Activated naive CD8-positive, alpha-beta T cell (primary cell): ENCODE results near the gene KLHL36.

ENCODE experiments used
- H3K27ac Mint-ChIP-seq: one replicate; pipeline ENCODE4 v1.8.0; 2021; ENCODE audit warnings: mixed read lengths
- H3K27me3 Mint-ChIP-seq: one replicate; pipeline ENCODE4 v1.8.0; 2021; ENCODE audit warnings: mixed read lengths
- H3K36me3 Mint-ChIP-seq: one replicate; pipeline ENCODE4 v1.8.0; 2021; ENCODE audit warnings: mixed read lengths
- H3K4me1 Mint-ChIP-seq: one replicate; pipeline ENCODE4 v1.8.0; 2021; ENCODE audit warnings: low read depth, mixed read lengths
- H3K4me3 Mint-ChIP-seq: one replicate; pipeline ENCODE4 v1.8.0; 2021; ENCODE audit warnings: mild to moderate bottlenecking, mixed read lengths
- H3K9me3 Mint-ChIP-seq: one replicate; pipeline ENCODE4 v1.8.0; 2021; ENCODE audit warnings: low read depth, mixed read lengths

Gene KLHL36

DNA sequence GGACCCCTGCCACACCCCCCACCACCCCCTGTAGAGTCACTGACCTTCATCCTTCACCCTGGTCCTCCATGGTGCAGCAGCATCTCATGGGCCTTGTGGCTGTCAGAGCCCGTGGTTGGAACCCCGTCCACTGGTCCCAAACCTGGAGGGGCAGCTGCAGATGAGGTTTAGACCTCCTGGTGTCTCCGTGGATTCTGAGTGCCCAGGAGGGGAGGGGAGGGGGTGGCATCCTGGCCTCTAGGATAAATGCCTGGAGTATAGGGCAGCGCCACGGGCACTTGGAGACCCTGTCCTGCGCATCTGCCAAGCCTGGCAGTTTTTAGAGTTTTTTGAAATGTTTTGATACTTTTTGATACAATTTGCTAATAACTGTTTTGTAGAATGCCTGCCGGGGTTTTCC is 17.5 kb downstream of the KLHL36 start:
- Mint-ChIP-seq H3K4me3 (no peak overlapping the region), H3K27me3 (no peaks in the 10 kb centered on the region), H3K4me1 (peaks cover 3% of the 10 kb centered on the region), H3K36me3 (peaks cover 4% of the 10 kb centered on the region), H3K27ac (no peak overlapping the region), H3K9me3 (no peaks in the 10 kb centered on the region)

- H3K36me3 Mint-ChIP-seq = peaks cover 4% of the 10 kb centered on the region
- H3K9me3 Mint-ChIP-seq = no peaks in the 10 kb centered on the region
- H3K4me3 Mint-ChIP-seq = no peak overlapping the region
- H3K4me1 Mint-ChIP-seq = peaks cover 8% of the 10 kb centered on the region
- H3K27me3 Mint-ChIP-seq = no peaks in the 10 kb centered on the region
- H3K27ac Mint-ChIP-seq = peak overlapping the region; percentile 46
Measured at GRCh38 chr16:84667600-84668309, 19.4 kb downstream of the KLHL36 start.

DNA sequence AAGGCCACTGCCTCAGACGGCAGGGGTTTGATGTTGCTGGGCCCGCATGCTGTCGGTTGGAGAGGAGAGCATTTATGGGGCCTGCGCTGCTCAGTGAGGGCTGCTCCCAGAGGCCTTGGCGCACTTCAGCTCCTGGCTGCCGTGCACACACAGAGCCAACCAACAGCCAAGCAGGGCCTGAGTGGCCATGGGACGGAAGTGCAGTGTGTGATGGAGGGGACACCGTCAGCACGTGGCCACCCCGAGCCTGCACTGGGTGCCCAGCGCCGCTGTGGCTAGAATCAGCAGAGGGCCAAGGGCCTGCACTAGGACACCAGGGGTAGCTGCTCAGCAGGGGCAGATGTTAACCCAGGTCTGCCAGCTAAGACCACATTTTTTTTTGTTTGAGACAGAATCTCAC is 21.8 kb downstream of the KLHL36 start:
- Mint-ChIP-seq H3K4me3 (no peak overlapping the region), H3K36me3 (no peaks in the 10 kb centered on the region), H3K9me3 (no peaks in the 10 kb centered on the region), H3K27ac (no peak overlapping the region), H3K27me3 (no peaks in the 10 kb centered on the region), H3K4me1 (peaks cover 7% of the 10 kb centered on the region)

DNA sequence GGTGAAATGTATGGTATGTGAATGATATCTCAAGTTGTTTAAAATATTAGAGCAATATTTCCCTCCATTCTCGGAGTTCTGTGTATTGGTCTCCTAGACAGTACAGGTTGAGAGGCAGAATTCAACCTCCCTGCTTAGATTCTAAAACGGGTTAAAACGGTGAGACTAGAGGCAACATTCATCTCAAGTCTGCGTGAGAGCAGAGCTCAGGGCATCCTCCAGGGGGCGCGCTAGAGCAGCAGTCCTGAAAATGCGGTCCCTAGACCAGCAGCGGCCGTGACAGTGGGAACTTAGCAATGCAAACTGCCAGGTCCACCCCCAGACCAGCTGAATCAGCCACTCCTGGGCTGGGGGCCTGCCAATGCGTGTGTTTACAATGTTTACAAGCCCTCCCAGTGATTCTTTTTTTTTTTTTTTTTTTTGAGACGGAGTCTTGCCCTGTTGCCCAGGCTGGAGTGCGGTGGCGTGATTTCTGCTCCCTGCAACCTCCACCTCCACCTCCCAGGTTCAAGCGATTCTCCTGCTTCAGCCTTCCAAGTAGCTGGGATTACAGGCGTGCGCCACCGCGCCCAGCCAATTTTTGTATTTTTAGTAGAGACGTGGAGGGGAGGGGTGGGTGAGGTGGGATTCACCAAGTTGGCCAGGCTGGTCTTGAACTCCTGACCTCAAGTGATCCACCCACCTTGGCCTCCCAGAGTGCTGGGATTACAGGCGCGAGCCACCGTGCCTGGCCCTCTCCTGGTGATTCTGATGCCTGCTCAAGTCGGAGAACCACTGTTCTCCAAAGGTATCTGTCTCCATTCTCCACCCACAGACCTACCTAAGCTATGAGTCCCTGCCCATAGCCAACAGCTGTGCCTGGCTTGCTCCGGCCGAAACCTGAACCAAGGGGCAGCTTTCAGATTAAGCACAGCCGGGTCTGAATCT is 24.2 kb downstream of the KLHL36 start:
- no peak overlapping the region for H3K4me3 Mint-ChIP-seq
- H3K27ac Mint-ChIP-seq = peak overlapping the region; percentile 11
- no peaks in the 10 kb centered on the region for H3K36me3 Mint-ChIP-seq
- no peaks in the 10 kb centered on the region for H3K9me3 Mint-ChIP-seq
- no peaks in the 10 kb centered on the region for H3K27me3 Mint-ChIP-seq
- H3K4me1 Mint-ChIP-seq = peaks cover 7% of the 10 kb centered on the region

DNA sequence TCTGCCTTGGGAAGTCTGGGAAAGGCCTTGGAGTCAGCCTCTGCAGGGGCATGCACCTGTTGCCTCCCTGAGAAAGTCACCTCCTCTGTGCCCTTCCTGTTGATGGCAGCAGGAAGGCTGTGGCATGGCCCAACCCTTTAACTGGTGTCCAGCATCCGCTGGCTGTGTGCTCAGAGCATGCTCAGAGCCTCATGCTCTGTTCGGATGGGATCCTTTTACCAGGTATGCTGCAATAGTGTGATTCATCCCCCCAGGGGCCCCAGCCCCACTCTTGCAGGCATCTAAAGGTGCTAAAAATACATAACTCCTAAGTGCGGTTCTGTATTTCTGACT is 24.9 kb downstream of the KLHL36 start:
- H3K9me3 Mint-ChIP-seq = no peaks in the 10 kb centered on the region
- no peaks in the 10 kb centered on the region for H3K36me3 Mint-ChIP-seq
- peaks cover 7% of the 10 kb centered on the region for H3K4me1 Mint-ChIP-seq
- no peak overlapping the region for H3K27ac Mint-ChIP-seq
- no peak overlapping the region for H3K4me3 Mint-ChIP-seq
- H3K27me3 Mint-ChIP-seq = no peaks in the 10 kb centered on the region

DNA sequence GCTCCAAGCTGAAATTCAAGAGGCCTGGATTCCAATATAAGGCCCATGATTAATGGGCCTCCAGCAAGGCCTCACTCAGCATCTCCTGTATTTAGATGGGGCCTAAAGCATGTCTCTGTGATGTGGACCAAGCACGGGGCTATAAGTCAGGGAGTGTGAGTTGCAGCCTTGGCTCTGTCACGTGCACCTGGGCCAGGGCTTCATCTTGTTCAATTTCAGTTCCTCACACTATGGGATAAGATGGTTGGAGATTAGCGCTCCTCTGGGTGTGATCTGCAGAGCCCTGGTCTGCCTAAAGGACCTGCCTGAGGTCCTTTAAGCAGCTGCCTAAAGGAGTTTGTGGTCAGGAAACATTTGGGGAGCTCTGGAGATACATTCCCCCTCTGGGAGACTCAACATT is 25.2 kb downstream of the KLHL36 start:
- H3K9me3 Mint-ChIP-seq = no peaks in the 10 kb centered on the region
- no peak overlapping the region for H3K27ac Mint-ChIP-seq
- H3K4me3 Mint-ChIP-seq = no peak overlapping the region
- no peaks in the 10 kb centered on the region for H3K36me3 Mint-ChIP-seq
- no peaks in the 10 kb centered on the region for H3K27me3 Mint-ChIP-seq
- H3K4me1 Mint-ChIP-seq = peaks cover 7% of the 10 kb centered on the region

- peaks cover 7% of the 10 kb centered on the region for H3K4me1 Mint-ChIP-seq
- no peaks in the 10 kb centered on the region for H3K27me3 Mint-ChIP-seq
- no peak overlapping the region for H3K27ac Mint-ChIP-seq
- no peaks in the 10 kb centered on the region for H3K9me3 Mint-ChIP-seq
- no peaks in the 10 kb centered on the region for H3K36me3 Mint-ChIP-seq
- H3K4me3 Mint-ChIP-seq = no peak overlapping the region
Measured at GRCh38 chr16:84675423-84675822, 27.1 kb downstream of the KLHL36 start.

GRCh38 chr16:84675884-84676283 is 27.6 kb downstream of the KLHL36 start:
- H3K27ac Mint-ChIP-seq = no peak overlapping the region
- peaks cover 1% of the 10 kb centered on the region for H3K27me3 Mint-ChIP-seq
- H3K36me3 Mint-ChIP-seq = no peaks in the 10 kb centered on the region

DNA sequence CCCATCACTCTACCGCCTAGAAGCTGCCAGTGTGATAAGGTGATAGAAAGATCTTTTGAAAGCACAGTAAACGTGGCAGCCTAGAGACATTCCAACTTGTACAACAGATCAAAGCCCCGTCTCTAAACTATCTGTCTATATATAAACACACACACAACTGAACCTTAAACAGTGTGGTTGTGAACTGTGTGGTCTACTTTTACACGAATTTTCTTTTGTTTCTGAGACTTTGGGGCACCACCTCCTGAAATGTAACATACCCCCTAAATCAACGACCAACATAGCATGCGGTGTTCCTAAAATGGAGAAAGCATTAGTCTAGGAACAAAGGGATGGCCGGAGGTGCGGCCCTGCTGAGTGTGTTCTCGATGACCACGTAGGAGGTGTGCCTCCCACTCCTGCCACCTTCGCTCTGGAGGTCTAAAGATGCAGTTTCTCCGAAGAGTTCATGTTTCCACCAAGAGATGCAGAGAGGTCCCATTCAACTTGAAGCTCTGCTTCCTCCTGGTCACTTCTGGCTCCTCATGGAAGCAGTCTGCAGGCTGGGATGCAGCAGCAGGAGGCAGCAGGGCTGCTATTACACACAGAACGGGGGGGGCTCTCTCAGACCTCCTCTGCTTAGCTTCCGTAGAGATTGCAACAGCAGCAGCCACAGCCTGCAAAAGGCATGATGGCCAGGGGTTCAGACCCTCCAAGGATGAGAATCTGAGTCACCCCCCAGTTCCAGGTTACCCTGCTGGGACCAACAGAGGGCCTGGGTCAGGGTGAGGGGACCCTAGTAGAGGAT is 28.9 kb downstream of the KLHL36 start:
- no peak overlapping the region for H3K27ac Mint-ChIP-seq

More at GRCh38 chr16:84675884-84676283, 27.6 kb downstream of the KLHL36 start:
- H3K4me3 Mint-ChIP-seq = no peak overlapping the region
- H3K9me3 Mint-ChIP-seq = no peaks in the 10 kb centered on the region
- H3K4me1 Mint-ChIP-seq = peaks cover 7% of the 10 kb centered on the region

DNA sequence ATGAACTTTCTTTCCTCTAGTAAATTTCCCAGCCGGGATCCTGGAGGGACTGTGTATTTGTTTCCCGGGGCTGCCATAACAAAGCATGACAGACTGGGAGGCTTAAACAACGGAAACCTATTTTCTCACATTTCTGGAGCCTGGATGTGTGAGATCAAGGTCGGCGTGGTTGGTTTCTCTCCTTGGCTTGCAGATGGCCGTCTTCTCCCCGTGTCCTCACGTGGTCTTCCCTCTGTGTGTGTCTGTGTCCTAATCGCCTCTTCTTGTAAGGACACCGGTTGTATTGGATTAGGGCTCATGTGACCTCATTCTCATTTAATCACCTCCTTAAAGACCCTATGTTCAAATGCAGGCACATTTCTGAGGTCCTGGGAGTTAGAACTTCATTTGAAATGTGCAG is 29.5 kb downstream of the KLHL36 start:
- H3K36me3 Mint-ChIP-seq = no peaks in the 10 kb centered on the region
- H3K9me3 Mint-ChIP-seq = no peaks in the 10 kb centered on the region
- H3K27ac Mint-ChIP-seq = no peak overlapping the region
- H3K4me3 Mint-ChIP-seq = no peak overlapping the region
- H3K27me3 Mint-ChIP-seq = peaks cover 4% of the 10 kb centered on the region
- H3K4me1 Mint-ChIP-seq = peaks cover 1% of the 10 kb centered on the region

More for the DNA sequence above, 28.9 kb downstream of the KLHL36 start:
- peaks cover 4% of the 10 kb centered on the region for H3K4me1 Mint-ChIP-seq
- no peaks in the 10 kb centered on the region for H3K9me3 Mint-ChIP-seq
- peaks cover 4% of the 10 kb centered on the region for H3K27me3 Mint-ChIP-seq
- H3K36me3 Mint-ChIP-seq = no peaks in the 10 kb centered on the region
- no peak overlapping the region for H3K4me3 Mint-ChIP-seq

- Mint-ChIP-seq H3K27ac (no peak overlapping the region), H3K27me3 (peaks cover 4% of the 10 kb centered on the region), H3K9me3 (no peaks in the 10 kb centered on the region)
Measured at GRCh38 chr16:84678541-84678940, 30.2 kb downstream of the KLHL36 start.

DNA sequence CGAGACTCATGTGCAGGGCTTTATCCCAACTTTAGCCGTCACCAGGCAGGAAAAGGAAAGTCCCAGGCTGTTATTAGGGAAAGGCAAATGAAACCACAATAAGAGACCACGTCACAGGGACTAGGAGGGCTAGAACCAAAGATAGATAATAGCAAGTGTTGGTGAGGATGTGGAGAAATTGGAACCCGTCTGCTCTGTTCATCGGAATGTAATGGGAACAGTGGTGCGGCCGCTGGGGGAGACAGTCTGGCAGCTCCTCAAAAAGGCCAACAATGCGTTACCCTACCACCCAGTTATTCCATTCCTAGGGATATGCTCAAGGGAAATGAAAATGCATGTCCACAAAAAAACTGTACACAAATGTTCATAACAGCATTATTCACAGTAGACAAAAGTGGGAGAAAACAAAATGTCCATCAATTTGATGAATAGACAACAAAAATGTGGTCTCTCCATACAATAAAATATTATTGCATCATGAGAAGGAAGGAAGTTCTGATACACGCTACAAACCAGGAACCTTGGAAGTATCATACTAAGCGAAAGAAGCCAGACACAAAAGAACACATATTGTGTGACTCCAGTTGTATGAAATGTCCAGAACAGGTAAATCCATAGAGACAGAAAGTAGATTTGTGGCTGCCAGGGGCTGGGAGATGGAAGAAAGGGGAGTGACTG is 32.0 kb downstream of the KLHL36 start:
- H3K27me3 Mint-ChIP-seq = peaks cover 4% of the 10 kb centered on the region
- H3K9me3 Mint-ChIP-seq = no peaks in the 10 kb centered on the region
- no peak overlapping the region for H3K27ac Mint-ChIP-seq
- H3K4me1 Mint-ChIP-seq = no peaks in the 10 kb centered on the region
- no peak overlapping the region for H3K4me3 Mint-ChIP-seq
- H3K36me3 Mint-ChIP-seq = no peaks in the 10 kb centered on the region

More at GRCh38 chr16:84678541-84678940, 30.2 kb downstream of the KLHL36 start:
- Mint-ChIP-seq H3K4me1 (no peaks in the 10 kb centered on the region), H3K36me3 (no peaks in the 10 kb centered on the region), H3K4me3 (no peak overlapping the region)

- no peaks in the 10 kb centered on the region for H3K4me1 Mint-ChIP-seq
- H3K27ac Mint-ChIP-seq = no peak overlapping the region
- H3K4me3 Mint-ChIP-seq = no peak overlapping the region
Measured at GRCh38 chr16:84680843-84681629, 32.7 kb downstream of the KLHL36 start.

More at GRCh38 chr16:84680843-84681629, 32.7 kb downstream of the KLHL36 start:
- Mint-ChIP-seq H3K36me3 (no peaks in the 10 kb centered on the region), H3K9me3 (no peaks in the 10 kb centered on the region), H3K27me3 (peaks cover 4% of the 10 kb centered on the region)
